Colonic mucosa (tissue), 4 donors: ENCODE measurements around the gene AP1G1. TPM values are rescaled to one million over a fixed set of nuclear protein-coding genes. Genes with fewer than 3 reads are reported as not detected.
"Not testable (repeated sequence)": the region's sequence is repeated elsewhere in the genome, so short reads cannot be mapped to it uniquely, and the experiment has no call there.

Experiments
- DNase-seq: peaks from one replicate; pipeline ENCODE4 v3.0.0-alpha.2; 2020
- H3K27ac ChIP-seq: fragments of 200-600 bp; one replicate; pipeline ENCODE4 v1.8.0; 2021
- H3K27me3 ChIP-seq: fragments of 200-600 bp; one replicate; pipeline ENCODE4 v1.8.0; 2021
- H3K36me3 ChIP-seq: fragments of 200-600 bp; one replicate; pipeline ENCODE4 v1.8.0; 2021
- H3K4me1 ChIP-seq: fragments of 200-600 bp; one replicate; pipeline ENCODE4 v1.8.0; 2021; ENCODE audit warnings: mild to moderate bottlenecking
- H3K4me3 ChIP-seq: fragments of 200-600 bp; one replicate; pipeline ENCODE4 v1.8.0; 2021
- H3K9ac ChIP-seq, 2 donors: one replicate each; pipeline ENCODE4 v1.7.0; 2013; ENCODE audit warnings: control low read depth in 2 of 2, low read depth in 2 of 2, low read length in 2 of 2
- H3K9me3 ChIP-seq: fragments of 200-600 bp; one replicate; pipeline ENCODE4 v1.8.0; 2021
- CTCF ChIP-seq: fragments of 200-600 bp; IDR thresholded peaks from one replicate; pipeline ENCODE4 v1.8.0; 2022; ENCODE audit warnings: antibody characterized with exemption, mild to moderate bottlenecking
- intact Hi-C: fragments of 100-400 bp; cut with DNase I; formaldehyde crosslinking; loops from one replicate; pipeline ENCODE4 v1.14.1; 2022
- total RNA-seq, 2 donors: library from RNA; stranded (reverse); fragmentation: NEBNext Ultra II Directional in 1 of 2; extraction: Animal tissue kit (Norgen Biotek cat#: 25700) in 1 of 2; gene quantifications; one replicate each; pipeline ENCODE4 v1.2.1, GENCODE V29; 2021
- donor health status: healthy.
- donor health status: DM: no; HTN: no; CAD: no.
- donor health status: DM: no; HTN: no; CAD: no.

The AP1G1 gene
- total RNA-seq, 2 donors from 2014 or later = 101 to 102 TPM

DNA sequence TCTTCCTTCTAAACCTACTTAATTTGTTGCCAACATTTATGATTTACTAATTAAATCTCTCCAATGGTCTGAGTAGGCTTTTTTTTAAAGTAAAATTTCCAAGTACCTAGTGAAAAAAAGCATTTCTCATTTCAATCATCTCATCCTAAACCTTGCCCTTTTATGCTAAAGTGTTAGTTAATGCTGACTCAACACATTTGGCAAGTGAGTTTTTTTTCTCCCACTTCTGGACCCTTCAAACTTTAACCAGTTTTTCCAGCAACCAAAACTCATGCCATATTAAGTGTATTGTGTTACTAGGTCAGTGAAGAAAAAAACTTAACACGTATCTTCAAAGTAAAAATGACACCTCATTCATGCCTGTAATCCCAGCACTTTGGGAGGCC lies 5.3 kb downstream of the AP1G1 start:
- no peak for TF ChIP-seq CTCF
- Histone ChIP-seq H3K27ac (no peak overlapping the region), H3K36me3 (no peaks in the 10 kb centered on the region), H3K9ac (no peak overlapping the region), H3K27me3 (no peaks in the 10 kb centered on the region), H3K4me1 (peaks cover 9% of the 10 kb centered on the region), H3K9me3 (no peaks in the 10 kb centered on the region), H3K4me3 (no peak overlapping the region)
- intact Hi-C loops = no loop called here
- no peak for DNase-seq

GRCh38 chr16:71796501-71797097 lies 12.0 kb downstream of the AP1G1 start:
- Histone ChIP-seq H3K4me3 (no peak overlapping the region), H3K27me3 (no peaks in the 10 kb centered on the region), H3K36me3 (no peaks in the 10 kb centered on the region), H3K9ac (no peak overlapping the region), H3K27ac (no peak overlapping the region), H3K9me3 (no peaks in the 10 kb centered on the region), H3K4me1 (no peaks in the 10 kb centered on the region)
- no peak for TF ChIP-seq CTCF
- intact Hi-C loops = no loop called here
- no peak for DNase-seq

- Histone ChIP-seq H3K27ac (no peak overlapping the region), H3K9me3 (no peaks in the 10 kb centered on the region), H3K4me3 (no peak overlapping the region), H3K4me1 (peaks cover 5% of the 10 kb centered on the region), H3K36me3 (no peaks in the 10 kb centered on the region), H3K27me3 (no peaks in the 10 kb centered on the region), H3K9ac (no peak overlapping the region)
- no peak for DNase-seq
- intact Hi-C loops = no loop called here
- TF ChIP-seq CTCF = no peak
These were observed 13.7 kb downstream of the AP1G1 start for GRCh38 chr16:71794943-71795342.

DNA sequence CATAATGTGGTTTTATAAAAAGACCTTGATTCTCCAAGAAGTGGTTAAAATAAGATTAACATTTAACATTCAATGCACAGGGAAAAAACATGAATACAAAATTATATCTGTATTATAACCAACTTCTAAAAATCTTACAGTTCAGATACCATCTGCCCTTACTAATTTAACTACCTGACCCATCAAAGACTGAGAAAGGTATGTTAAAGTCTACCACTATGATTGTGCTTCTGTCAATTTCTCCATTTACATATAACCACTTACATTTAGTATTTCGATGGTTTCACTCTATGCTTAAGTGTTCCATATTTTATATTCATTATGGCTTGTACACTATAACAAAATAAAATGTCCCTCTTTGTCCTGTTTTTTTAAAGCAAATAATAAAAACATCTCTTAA lies 14.6 kb downstream of the AP1G1 start:
- Histone ChIP-seq H3K9me3 (no peaks in the 10 kb centered on the region), H3K36me3 (no peaks in the 10 kb centered on the region), H3K4me3 (no peak overlapping the region), H3K27ac (no peak overlapping the region), H3K4me1 (peaks cover 5% of the 10 kb centered on the region), H3K9ac (no peak overlapping the region), H3K27me3 (no peaks in the 10 kb centered on the region)
- intact Hi-C loops = no loop called here
- no peak for DNase-seq
- TF ChIP-seq CTCF = no peak

- TF ChIP-seq CTCF = no peak
- Histone ChIP-seq H3K4me1 (peaks cover 5% of the 10 kb centered on the region), H3K27ac (no peak overlapping the region), H3K36me3 (no peaks in the 10 kb centered on the region), H3K9me3 (no peaks in the 10 kb centered on the region), H3K4me3 (no peak overlapping the region), H3K27me3 (no peaks in the 10 kb centered on the region), H3K9ac (no peak overlapping the region)
- no peak for DNase-seq
- intact Hi-C loops = no loop called here
These were observed 16.5 kb downstream of the AP1G1 start for GRCh38 chr16:71792176-71792575.

DNA sequence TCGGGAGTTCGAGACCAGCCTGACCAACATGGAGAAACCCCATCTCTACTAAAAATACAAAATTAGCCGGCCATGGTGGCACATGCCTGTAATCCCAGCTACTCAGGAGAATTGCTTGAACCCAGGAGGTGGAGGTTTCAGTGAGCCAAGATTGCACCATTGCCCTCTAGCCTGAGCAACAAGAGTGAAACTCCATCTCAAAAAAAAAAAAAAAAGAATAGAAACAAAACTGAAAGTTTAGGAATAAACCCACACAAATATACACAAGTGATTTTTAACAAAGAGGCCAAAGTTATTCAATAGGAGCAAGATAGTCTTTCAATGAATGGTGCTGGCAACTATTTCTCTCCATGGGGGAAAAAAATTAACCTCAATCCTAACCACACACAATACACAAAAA lies 18.3 kb downstream of the AP1G1 start:
- H3K9me3 ChIP-seq, H3K9ac ChIP-seq, DNase-seq, H3K27me3 ChIP-seq, H3K4me1 ChIP-seq, intact Hi-C loops, H3K4me3 ChIP-seq, H3K27ac ChIP-seq, H3K36me3 ChIP-seq: not testable (repeated sequence)
